K562 (cell line): Measurements from ENCODE around the gene SERPIND1. TPM values are rescaled to one million over a fixed set of nuclear protein-coding genes. Genes with fewer than 3 reads are reported as not detected.
"Not testable (repeated sequence)": the region's sequence is repeated elsewhere in the genome, so short reads cannot be mapped to it uniquely, and the experiment has no call there.

Source experiments
- ATAC-seq: fragments of 200-7000 bp; cut with Tn5 transposase; 3 replicates; pipeline ENCODE4 v1.9.1; 2020; ENCODE audit warnings: moderate library complexity
- BruUV-seq: library from RNA; stranded (reverse); fragments of 400-500 nt; replicated peaks from 2 replicates; lab custom pipeline; 2021; lab: Mats Ljungman, UMichigan
- CTCF ChIA-PET: fragments of 300-600 bp; formaldehyde crosslinking; extraction: SDS; loops from one replicate; lab custom pipeline; 2021; ENCODE audit warnings: low intra/inter-chr PET ratio; lab: Yijun Ruan, JAX
- POLR2A ChIA-PET: fragments of 300-600, 350-650 bp; sonication (Branson Sonifier 250); formaldehyde crosslinking; extraction: SDS; loops from one replicate; lab custom pipeline; 2021; ENCODE audit warnings: antibody characterized with exemption, inconsistent platforms; lab: Yijun Ruan, JAX
- DNase-seq, 4 experiments: peaks; one replicate each; pipeline versions ENCODE4 v3.0.0 to v3.0.0-alpha.2; 2011 to 2018; ENCODE audit warnings: low spot score in 3 of 4, mixed read lengths in 3 of 4; ENCODE audit errors: extremely low read depth in 1 of 4
- FAIRE-seq: peaks from 2 replicates; lab custom pipeline; 2011; peaks lifted over from hg19 to GRCh38; lab: Jason Lieb, UNC
- H2AFZ ChIP-seq: 2 replicates; pipeline ENCODE4 v1.6.0; 2011; ENCODE audit warnings: low read depth, low read length, control low read depth, inconsistent platforms
- H3K27ac ChIP-seq: fragments of 200-600 bp; 3 replicates; pipeline ENCODE4 v1.8.0; 2011; ENCODE audit warnings: low read depth, mild to moderate bottlenecking, control low read depth, inconsistent platforms, low read length, moderate library complexity, mixed read lengths; ENCODE audit errors: extremely low read depth
- H3K27me3 ChIP-seq, 2 experiments: fragments of 300-600 bp in 1 of 2; 2 replicates in 1 of 2; 3 replicates in 1 of 2; pipeline versions ENCODE4 v1.6.0 to v1.8.0; 2011; ENCODE audit warnings: inconsistent platforms in 2 of 2, low read length in 2 of 2, mild to moderate bottlenecking in 1 of 2, mixed read lengths in 1 of 2, moderate library complexity in 1 of 2; ENCODE audit not compliant: control insufficient read depth in 2 of 2, insufficient read depth in 2 of 2
- H3K36me3 ChIP-seq: fragments of 300-600 bp; 3 replicates; pipeline ENCODE4 v1.8.0; 2011; ENCODE audit warnings: mild to moderate bottlenecking, low read length, inconsistent platforms; ENCODE audit not compliant: control insufficient read depth, insufficient read depth
- H3K4me1 ChIP-seq, 2 experiments: fragments of 200-600 bp in 1 of 2; replicated peaks in 1 of 2; 2 replicates in 1 of 2; 3 replicates in 1 of 2; pipeline versions ENCODE4 v1.5.1 to v1.8.0; 2011; ENCODE audit warnings: inconsistent platforms in 2 of 2, low read length in 2 of 2, mild to moderate bottlenecking in 1 of 2, mixed read lengths in 1 of 2, moderate library complexity in 1 of 2; ENCODE audit not compliant: control insufficient read depth in 2 of 2, insufficient read depth in 2 of 2
- H3K4me2 ChIP-seq: 2 replicates; pipeline ENCODE4 v1.6.1; 2011; ENCODE audit warnings: low read length, control low read depth, inconsistent platforms, mixed read lengths; ENCODE audit not compliant: insufficient read depth
- H3K4me3 ChIP-seq: fragments of 200-600 bp; sonication (generic), shearing (Covaris generic); 2 replicates; pipeline ENCODE4 v1.5.1; 2016; ENCODE audit warnings: control low read depth, inconsistent platforms
- H3K79me2 ChIP-seq: fragments of 200-600 bp; 3 replicates; pipeline ENCODE4 v1.8.0; 2011; ENCODE audit warnings: low read length, inconsistent platforms; ENCODE audit not compliant: control insufficient read depth, insufficient read depth
- H3K9ac ChIP-seq, 2 experiments: 2 replicates each; pipeline versions ENCODE4 v1.6.0 to v1.6.1; 2011; ENCODE audit warnings: low read depth in 2 of 2, low read length in 2 of 2, control low read depth in 1 of 2, inconsistent platforms in 1 of 2, mild to moderate bottlenecking in 1 of 2, mixed read lengths in 1 of 2; ENCODE audit not compliant: insufficient read depth in 1 of 2
- H3K9me1 ChIP-seq: one replicate; pipeline ENCODE4 v1.6.0; 2011; ENCODE audit warnings: inconsistent platforms, mild to moderate bottlenecking, low read length, moderate library complexity; ENCODE audit not compliant: control insufficient read depth, insufficient read depth
- H3K9me3 ChIP-seq: replicated peaks from 2 replicates; pipeline ENCODE4 v1.5.1; 2011; ENCODE audit warnings: low read depth, low read length, inconsistent platforms; ENCODE audit not compliant: control insufficient read depth, insufficient read depth
- H4K20me1 ChIP-seq: replicated peaks from 2 replicates; pipeline ENCODE4 v1.6.1; 2011; ENCODE audit warnings: low read length, inconsistent platforms, mixed read lengths; ENCODE audit not compliant: control insufficient read depth, insufficient read depth
- CEBPB ChIP-seq: fragments of 450-650 bp; IDR thresholded peaks from 2 replicates; pipeline ENCODE4 v1.6.1; 2016; ENCODE audit warnings: missing genetic modification characterization, missing compliant biosample characterization
- CHCHD3 ChIP-seq: fragments of 250-450 bp; sonication (Bioruptor Pico); IDR thresholded peaks from 2 replicates; pipeline ENCODE4 v2.1.2; 2022; ENCODE audit warnings: mild to moderate bottlenecking
- HNRNPLL ChIP-seq: fragments of 200-400 bp; formaldehyde crosslinking; IDR thresholded peaks from 2 replicates; pipeline ENCODE4 v1.6.1; 2017; ENCODE audit warnings: low read length, low read depth, mild to moderate bottlenecking; ENCODE audit not compliant: poor library complexity, severe bottlenecking
- KAT7 ChIP-seq: sonication (generic); formaldehyde crosslinking; IDR thresholded peaks from 2 replicates; pipeline ENCODE4 v1.8.0; 2022; ENCODE audit warnings: missing genetic modification reagents, mild to moderate bottlenecking, borderline replicate concordance
- KDM2B ChIP-seq: fragments of 250-450 bp; sonication (Bioruptor Pico); IDR thresholded peaks from 2 replicates; pipeline ENCODE4 v1.8.0; 2021; ENCODE audit warnings: mild to moderate bottlenecking, moderate library complexity
- RERE ChIP-seq: sonication (generic); formaldehyde crosslinking; IDR thresholded peaks from 2 replicates; pipeline ENCODE4 v1.8.0; 2023; ENCODE audit warnings: missing genetic modification reagents, mild to moderate bottlenecking, borderline replicate concordance
- SUPT5H ChIP-seq: fragments of 450-650 bp; IDR thresholded peaks from 2 replicates; pipeline ENCODE4 v1.6.1; 2016
- TFAP4 ChIP-seq: sonication (generic); formaldehyde crosslinking; IDR thresholded peaks from 2 replicates; pipeline ENCODE4 v1.8.0; 2022; ENCODE audit warnings: missing genetic modification reagents, mild to moderate bottlenecking, moderate library complexity, borderline replicate concordance
- TFE3 ChIP-seq: fragments of 450-650 bp; formaldehyde crosslinking; IDR thresholded peaks from 2 replicates; pipeline ENCODE4 v1.4.0; 2020; ENCODE audit warnings: mild to moderate bottlenecking, mixed read lengths
- ZBTB1 ChIP-seq: sonication (generic); formaldehyde crosslinking; IDR thresholded peaks from 2 replicates; pipeline ENCODE4 v1.8.1; 2023; ENCODE audit warnings: missing genetic modification reagents, low read depth, mild to moderate bottlenecking, borderline replicate concordance
- ZFP30 ChIP-seq: fragments of 250-450 bp; sonication (Bioruptor Pico); IDR thresholded peaks from 2 replicates; pipeline ENCODE4 v1.8.0; 2022; ENCODE audit warnings: moderate library complexity, mild to moderate bottlenecking, inconsistent platforms, borderline replicate concordance
- ZNF143 ChIP-seq: sonication (generic); formaldehyde crosslinking; IDR thresholded peaks from 2 replicates; pipeline ENCODE4 v1.9.0; 2022; ENCODE audit warnings: mild to moderate bottlenecking, missing genetic modification reagents
- ZNF263 ChIP-seq: sonication (generic); formaldehyde crosslinking; IDR thresholded peaks from 2 replicates; pipeline ENCODE4 v1.8.0; 2022; ENCODE audit warnings: mild to moderate bottlenecking, missing genetic modification reagents, borderline replicate concordance
- WGBS: fragments of 100-300 bp; shearing (Covaris generic); methylation state at CpG from one replicate; pipeline ENCODE4 v1.1.6; 2016; ENCODE audit warnings: low coverage, mixed read lengths; ENCODE audit not compliant: insufficient coverage; ENCODE audit errors: missing lambda C conversion rate; 5-methylcytosine and 5-hydroxymethylcytosine counted together
- in situ Hi-C: fragments of 300-500 bp; cut with MboI; formaldehyde crosslinking; loops from 4 replicates; pipeline ENCODE4 v1.15.0; 2018; ENCODE audit warnings: inconsistent platforms, mixed read lengths
- intact Hi-C: fragments of 100-400 bp; cut with micrococcal nuclease; formaldehyde crosslinking; loops from 2 replicates; pipeline ENCODE4 v1.14.2; 2022
- polyA plus RNA-seq, 8 experiments: library from polyadenylated mRNA; depleted of rRNA in 4 of 8; stranded (reverse) in 5 of 8; unstranded in 3 of 8; fragments of >200 nt; fragmentation: Nextera tagmentation in 2 of 8; fragmentation: Illumina TruSeq in 1 of 8; extraction: Ambion mirVana in 2 of 8; extraction: Trizol in 1 of 8; gene quantifications; 2 replicates each; pipeline versions ENCODE4 v1.2.1 to v1.2.3, GENCODE V29; 2011 to 2014; ENCODE audit warnings: inconsistent platforms in 1 of 8, missing spikeins in 1 of 8
- total RNA-seq, 7 experiments: library from RNA; depleted of rRNA in 6 of 7; stranded (reverse); fragments of >200 nt in 6 of 7; fragmentation: Illumina TruSeq in 2 of 7; extraction: Trizol in 2 of 7; gene quantifications; 2 replicates each; pipeline versions ENCODE4 v1.2.1 to v1.2.3, GENCODE V29; 2011 to 2021; ENCODE audit warnings: low replicate concordance in 1 of 7

Gene SERPIND1
- total and polyA plus RNA-seq, 9 of the 15 experiments (the other 6 are each of a cell fraction or from before 2014, with no cell fraction given), result 0.04 to 0.11 (median 0.09) TPM; not detected in 6

- TF ChIP-seq CHCHD3 (0 out of 2 replicates have a peak, but pooled peaks have one; percentile 2), ZNF143 (CRISPR knock-in tag) (no peak), SUPT5H (no peak), ZNF263 (CRISPR knock-in tag) (no peak), KDM2B (CRISPR knock-in tag) (no peak)
Measured at GRCh38 chr22:20766530-20766929, 7.4 kb upstream of the SERPIND1 start (continued).

- FAIRE-seq, result not testable (repeated sequence)
- 0 out of 2 replicates have a peak, but pooled peaks have one; percentile 10 for TF ChIP-seq TFAP4 (CRISPR knock-in tag)
- 0 out of 2 replicates have a peak, but pooled peaks have one; percentile 46 for TF ChIP-seq KAT7 (CRISPR knock-in tag)
- TF ChIP-seq TFE3 (CRISPR knock-in tag), result 0 out of 2 replicates have a peak, but pooled peaks have one; percentile 1
- peak; percentile 56; the same call in 1 of the 2 replicates for TF ChIP-seq ZFP30
- peak; percentile 86 for TF ChIP-seq CEBPB (tag)
- peak; percentile 80; the same call in 1 of the 2 replicates for TF ChIP-seq ZBTB1 (CRISPR knock-in tag)
- 0 out of 2 replicates have a peak, but pooled peaks have one; percentile 38 for TF ChIP-seq RERE
- peak; percentile 22 for TF ChIP-seq HNRNPLL
Measured at GRCh38 chr22:20769496-20769826, 4.5 kb upstream of the SERPIND1 start.

More at GRCh38 chr22:20769496-20769826, 4.5 kb upstream of the SERPIND1 start:
- BruUV-seq, H3K9me1 ChIP-seq, intact Hi-C loops, ATAC-seq, H3K79me2 ChIP-seq, H3K9me3 ChIP-seq, H3K4me2 ChIP-seq, in situ Hi-C loops, DNase-seq, CTCF ChIA-PET, H3K4me3 ChIP-seq, H3K27ac ChIP-seq, H3K9ac ChIP-seq, H2AFZ ChIP-seq, H3K27me3 ChIP-seq, H3K4me1 ChIP-seq: not testable (repeated sequence)
- POLR2A ChIA-PET, result interaction anchor here (1.2 to 4.8 kb wide), 4 partner anchors 8 to 160 kb away, joined by 3 to 27 read pairs (median 20); no protein-coding TSS in a partner anchor
- peaks cover 10% of the 10 kb centered on the region for H4K20me1 ChIP-seq
- WGBS, result 89% methylated on average over 9 of the region's 9 CpGs
- H3K36me3 ChIP-seq, result peaks cover 27% of the 10 kb centered on the region
